Endothelial cell of umbilical vein (primary cell): ENCODE data around the gene ITGAE. TPM values are rescaled to one million over a fixed set of nuclear protein-coding genes. Genes with fewer than 3 reads are reported as not detected.

Source experiments
- BruUV-seq: library from RNA; stranded (reverse); fragments of 400-500 nt; replicated peaks from 2 replicates; lab custom pipeline; 2021; lab: Mats Ljungman, UMichigan
- CTCF ChIA-PET: fragments of 300-600, 350-600 bp; sonication (Branson Sonifier 250); formaldehyde crosslinking; loops from one replicate; lab custom pipeline; 2021; ENCODE audit warnings: antibody characterized with exemption, inconsistent platforms; lab: Charles Lee
- POLR2A ChIA-PET: fragments of 300-600, 350-600 bp; sonication (Branson Sonifier 250); formaldehyde crosslinking; loops from one replicate; lab custom pipeline; 2021; ENCODE audit warnings: antibody characterized with exemption, inconsistent platforms; lab: Charles Lee
- DNase-seq: peaks from one replicate; pipeline ENCODE4 v3.0.0-alpha.2; 2011; ENCODE audit warnings: low read depth, low spot score
- FAIRE-seq: peaks from 2 replicates; lab custom pipeline; 2011; peaks lifted over from hg19 to GRCh38; lab: Jason Lieb, UNC
- H2AFZ ChIP-seq: 2 replicates; pipeline ENCODE4 v1.6.0; 2012; ENCODE audit warnings: low read depth, low read length, control low read depth, inconsistent platforms
- H3K27ac ChIP-seq: 2 replicates; pipeline ENCODE4 v1.5.1; 2011; ENCODE audit warnings: low read depth, mild to moderate bottlenecking, control low read depth, low read length, moderate library complexity; ENCODE audit not compliant: insufficient read depth
- H3K27me3 ChIP-seq, 2 experiments: 2 replicates each; pipeline versions ENCODE4 v1.6.0 to v1.6.1; 2011; ENCODE audit warnings: low read length in 2 of 2, mixed read lengths in 1 of 2; ENCODE audit not compliant: control insufficient read depth in 2 of 2, insufficient read depth in 2 of 2
- H3K36me3 ChIP-seq, 2 experiments: 2 replicates in 1 of 2; 3 replicates in 1 of 2; pipeline ENCODE4 v1.5.1; 2011; ENCODE audit warnings: low read length in 2 of 2, mild to moderate bottlenecking in 1 of 2, moderate library complexity in 1 of 2; ENCODE audit not compliant: control insufficient read depth in 2 of 2, insufficient read depth in 2 of 2; ENCODE audit errors: extremely low read depth in 1 of 2
- H3K4me1 ChIP-seq: 3 replicates; pipeline ENCODE4 v1.5.1; 2011; ENCODE audit warnings: mild to moderate bottlenecking, low read length; ENCODE audit not compliant: control insufficient read depth, insufficient read depth; ENCODE audit errors: extremely low read depth
- H3K4me2 ChIP-seq: 2 replicates; pipeline ENCODE4 v1.6.1; 2011; ENCODE audit warnings: low read length, control low read depth, mixed read lengths; ENCODE audit not compliant: insufficient read depth
- H3K4me3 ChIP-seq, 3 experiments: fragments of 200-600 bp in 1 of 3; sonication (generic), shearing (Covaris generic) in 1 of 3; replicated peaks in 1 of 3; 2 replicates each; pipeline ENCODE4 v1.5.1; 2011 to 2016; ENCODE audit warnings: control low read depth in 3 of 3, low read length in 3 of 3, mild to moderate bottlenecking in 2 of 3, inconsistent platforms in 1 of 3, low read depth in 1 of 3, moderate library complexity in 1 of 3; ENCODE audit not compliant: insufficient read depth in 1 of 3
- H3K79me2 ChIP-seq: 2 replicates; pipeline ENCODE4 v1.6.0; 2012; ENCODE audit warnings: low read length, inconsistent platforms; ENCODE audit not compliant: control insufficient read depth, insufficient read depth
- H3K9ac ChIP-seq: replicated peaks from 2 replicates; pipeline ENCODE3; 2011; ENCODE audit warnings: low read length, control low read depth; ENCODE audit not compliant: insufficient read depth; ENCODE audit errors: extremely low read depth
- H3K9me1 ChIP-seq: replicated peaks from 3 replicates; pipeline ENCODE4 v1.6.0; 2011; ENCODE audit warnings: mild to moderate bottlenecking, low read length; ENCODE audit not compliant: control insufficient read depth, insufficient read depth; ENCODE audit errors: extremely low read depth
- H3K9me3 ChIP-seq: replicated peaks from 2 replicates; pipeline ENCODE4 v1.5.1; 2012; ENCODE audit warnings: low read length, inconsistent platforms; ENCODE audit not compliant: control insufficient read depth, insufficient read depth
- H4K20me1 ChIP-seq: replicated peaks from 2 replicates; pipeline ENCODE3; 2011; ENCODE audit warnings: mild to moderate bottlenecking, low read length; ENCODE audit not compliant: control insufficient read depth, insufficient read depth; ENCODE audit errors: extremely low read depth
- EZH2 ChIP-seq: IDR thresholded peaks from 2 replicates; pipeline ENCODE4 v1.6.1; 2012; ENCODE audit warnings: borderline replicate concordance, low read depth, mild to moderate bottlenecking, moderate library complexity, low read length, inconsistent platforms; ENCODE audit not compliant: severe bottlenecking
- FOS ChIP-seq: IDR thresholded peaks from 2 replicates; pipeline ENCODE4 v1.6.1; 2011; ENCODE audit warnings: mild to moderate bottlenecking, low read length, moderate library complexity, borderline replicate concordance; ENCODE audit not compliant: insufficient read depth
- GATA2 ChIP-seq: IDR thresholded peaks from 2 replicates; pipeline ENCODE4 v1.7.0; 2011; ENCODE audit warnings: low read depth, mild to moderate bottlenecking, moderate library complexity, mixed read lengths, low read length; ENCODE audit not compliant: insufficient read length, insufficient read depth
- JUN ChIP-seq: IDR thresholded peaks from 2 replicates; pipeline ENCODE4 v1.6.1; 2011; ENCODE audit warnings: borderline replicate concordance, low read depth; ENCODE audit not compliant: insufficient read length, insufficient read depth
- MYC ChIP-seq: IDR thresholded peaks from one replicate; pipeline ENCODE4 v1.6.1; 2011; ENCODE audit warnings: mild to moderate bottlenecking, low read depth, low read length
- POLR2A ChIP-seq: IDR thresholded peaks from 2 replicates; pipeline ENCODE4 v1.6.1; 2012; ENCODE audit warnings: low read depth, mild to moderate bottlenecking, control low read depth, low read length
- POLR2AphosphoS5 ChIP-seq: IDR thresholded peaks from 2 replicates; pipeline ENCODE4 v1.6.1; 2012; ENCODE audit warnings: low read depth, mild to moderate bottlenecking, control low read depth, low read length, moderate library complexity; ENCODE audit not compliant: insufficient read depth
- dilution Hi-C: fragments of 300-500 bp; cut with MboI; formaldehyde crosslinking; loops from one replicate; pipeline ENCODE4 v1.15.0; 2019; ENCODE audit warnings: low sequenced_read_pairs; ENCODE audit not compliant: extremely low pct_ligation_motif_present
- intact Hi-C: fragments of 100-400 bp; cut with micrococcal nuclease; formaldehyde crosslinking; loops from one replicate; pipeline ENCODE4 v1.10.0; 2022
- polyA plus RNA-seq, 4 experiments: library from polyadenylated mRNA; depleted of rRNA in 3 of 4; stranded (reverse) in 3 of 4; unstranded in 1 of 4; fragments of >200 nt; gene quantifications; 2 replicates each; pipeline versions ENCODE4 v1.2.1 to v1.2.3, GENCODE V29; 2011 to 2012; ENCODE audit warnings: missing spikeins in 1 of 4
- total RNA-seq: library from RNA; stranded (reverse); gene quantifications from 2 replicates; pipeline ENCODE4 v1.2.3, GENCODE V29; 2021
- TF ChIP-seq, protein P1 (sequence below): IDR thresholded peaks from 2 replicates; pipeline ENCODE4 v1.6.1; 2011; ENCODE audit not compliant: insufficient read depth, insufficient read length
- TF ChIP-seq, protein P2 (sequence below), 2 donors: IDR thresholded peaks; 1 replicate in 1 of 2; 2 replicates in 1 of 2; pipeline ENCODE4 v1.5.1; 2011; ENCODE audit warnings: low read length in 2 of 2, mild to moderate bottlenecking in 2 of 2, moderate library complexity in 2 of 2, control low read depth in 1 of 2, inconsistent platforms in 1 of 2, low read depth in 1 of 2; ENCODE audit not compliant: insufficient read depth in 1 of 2; ENCODE audit errors: extremely low read depth in 1 of 2

ITGAE gene
- total and polyA plus RNA-seq, 2 donors (not counting 3 experiments of a cell fraction or from before 2014, with no cell fraction given) = 29.6 to 71.6 TPM

DNA sequence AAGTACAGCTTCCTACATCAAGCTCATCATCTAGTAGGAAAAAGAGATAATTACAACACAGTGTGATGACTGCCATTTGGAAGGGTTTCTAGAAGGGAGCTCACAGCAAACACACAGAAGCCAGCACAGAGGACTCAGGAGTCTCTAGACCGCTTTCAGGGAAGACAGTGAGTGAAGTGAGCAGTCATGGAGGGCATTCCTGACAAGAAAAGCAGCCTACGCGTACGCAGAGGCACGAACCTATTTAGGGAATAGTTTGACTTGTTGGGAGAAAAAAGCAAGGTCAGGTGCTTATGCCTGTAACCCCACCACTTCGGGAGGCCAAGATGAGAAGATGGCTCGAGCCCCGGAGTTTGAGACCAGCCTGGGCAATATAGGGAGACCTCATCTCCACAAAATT lies 85.7 kb downstream of the ITGAE start:
- BruUV-seq = no TSS peak
- intact Hi-C loops (no loop called here), dilution Hi-C loops (no loop called here)
- Histone ChIP-seq H3K79me2 (peaks cover 2% of the 10 kb centered on the region), H3K9me1 (no peaks in the 10 kb centered on the region), H3K9ac (no peak overlapping the region), H4K20me1 (no peaks in the 10 kb centered on the region), H3K9me3 (no peaks in the 10 kb centered on the region), H2AFZ (no peak overlapping the region), H3K4me3 (no peak overlapping the region), H3K4me1 (peaks cover 18% of the 10 kb centered on the region), H3K27ac (no peak overlapping the region), H3K27me3 (no peaks in the 10 kb centered on the region), H3K36me3 (peaks cover 9 to 17% of the 10 kb centered on the region in 2 experiments), H3K4me2 (no peak overlapping the region)
- ChIA-PET POLR2A (no interaction called here), CTCF (interaction anchor here (1.2 to 1.5 kb wide), 2 partner anchors 23 to 33 kb away, joined by 3 to 4 read pairs; no protein-coding TSS in a partner anchor)
- no peak for FAIRE-seq
- no peak for DNase-seq
- TF ChIP-seq JUN = no peak
- no peak for TF ChIP-seq GATA2
- TF ChIP-seq EZH2 = no peak
- TF ChIP-seq FOS = no peak
- TF ChIP-seq, protein P1, sequence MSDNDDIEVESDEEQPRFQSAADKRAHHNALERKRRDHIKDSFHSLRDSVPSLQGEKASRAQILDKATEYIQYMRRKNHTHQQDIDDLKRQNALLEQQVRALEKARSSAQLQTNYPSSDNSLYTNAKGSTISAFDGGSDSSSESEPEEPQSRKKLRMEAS = no peak
- TF ChIP-seq, protein P2, sequence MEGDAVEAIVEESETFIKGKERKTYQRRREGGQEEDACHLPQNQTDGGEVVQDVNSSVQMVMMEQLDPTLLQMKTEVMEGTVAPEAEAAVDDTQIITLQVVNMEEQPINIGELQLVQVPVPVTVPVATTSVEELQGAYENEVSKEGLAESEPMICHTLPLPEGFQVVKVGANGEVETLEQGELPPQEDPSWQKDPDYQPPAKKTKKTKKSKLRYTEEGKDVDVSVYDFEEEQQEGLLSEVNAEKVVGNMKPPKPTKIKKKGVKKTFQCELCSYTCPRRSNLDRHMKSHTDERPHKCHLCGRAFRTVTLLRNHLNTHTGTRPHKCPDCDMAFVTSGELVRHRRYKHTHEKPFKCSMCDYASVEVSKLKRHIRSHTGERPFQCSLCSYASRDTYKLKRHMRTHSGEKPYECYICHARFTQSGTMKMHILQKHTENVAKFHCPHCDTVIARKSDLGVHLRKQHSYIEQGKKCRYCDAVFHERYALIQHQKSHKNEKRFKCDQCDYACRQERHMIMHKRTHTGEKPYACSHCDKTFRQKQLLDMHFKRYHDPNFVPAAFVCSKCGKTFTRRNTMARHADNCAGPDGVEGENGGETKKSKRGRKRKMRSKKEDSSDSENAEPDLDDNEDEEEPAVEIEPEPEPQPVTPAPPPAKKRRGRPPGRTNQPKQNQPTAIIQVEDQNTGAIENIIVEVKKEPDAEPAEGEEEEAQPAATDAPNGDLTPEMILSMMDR (IDR thresholded peaks at IDR 0.05; ENCODE audit: extremely low read depth in 1 of 2, insufficient read depth in 1 of 2, low read depth in 1 of 2, low read length in 2 of 2) = no peak
- TF ChIP-seq POLR2A = no peak
- TF ChIP-seq POLR2AphosphoS5 = no peak
- no peak for TF ChIP-seq MYC
